RWPE2 (cell line): ENCODE data around the gene ADAMTS13.

ENCODE experiments used
- ATAC-seq: fragments of 200-7000 bp; cut with Tn5 transposase; 3 replicates; pipeline ENCODE4 v1.9.1; 2021; ENCODE audit warnings: low read depth
- DNase-seq: peaks from one replicate; pipeline ENCODE4 v3.0.0-alpha.2; 2020; ENCODE audit warnings: low spot score
- H3K27ac ChIP-seq: fragments of 450-650 bp; 2 replicates; pipeline ENCODE4 v1.5.1; 2017; ENCODE audit warnings: mild to moderate bottlenecking; ENCODE audit not compliant: poor library complexity, severe bottlenecking
- H3K27me3 ChIP-seq: fragments of 250-450 bp; sonication (Bioruptor Pico); 2 replicates; pipeline ENCODE4 v1.5.1; 2021; ENCODE audit warnings: mild to moderate bottlenecking, moderate library complexity; ENCODE audit not compliant: insufficient read depth, poor library complexity, severe bottlenecking
- H3K36me3 ChIP-seq: fragments of 250-450 bp; sonication (Bioruptor Pico); 2 replicates; pipeline ENCODE4 v1.5.1; 2020; ENCODE audit warnings: low read depth, mild to moderate bottlenecking, moderate library complexity
- H3K4me1 ChIP-seq: fragments of 250-450 bp; sonication (Bioruptor Pico); 2 replicates; pipeline ENCODE4 v1.5.1; 2021; ENCODE audit warnings: mild to moderate bottlenecking, moderate library complexity; ENCODE audit not compliant: insufficient read depth, poor library complexity, severe bottlenecking
- H3K4me3 ChIP-seq: fragments of 250-450 bp; sonication (Bioruptor Pico); 2 replicates; pipeline ENCODE4 v1.5.1; 2021; ENCODE audit warnings: mild to moderate bottlenecking, moderate library complexity; ENCODE audit not compliant: severe bottlenecking
- H3K9me3 ChIP-seq: fragments of 250-450 bp; sonication (Bioruptor Pico); 2 replicates; pipeline ENCODE4 v1.5.1; 2021; ENCODE audit warnings: mild to moderate bottlenecking, moderate library complexity; ENCODE audit not compliant: severe bottlenecking
- CTCF ChIP-seq: fragments of 450-650 bp; IDR thresholded peaks from one replicate; pipeline ENCODE4 v1.5.1; 2017; ENCODE audit warnings: mild to moderate bottlenecking, moderate library complexity; ENCODE audit not compliant: poor library complexity, severe bottlenecking

ADAMTS13 gene

DNA sequence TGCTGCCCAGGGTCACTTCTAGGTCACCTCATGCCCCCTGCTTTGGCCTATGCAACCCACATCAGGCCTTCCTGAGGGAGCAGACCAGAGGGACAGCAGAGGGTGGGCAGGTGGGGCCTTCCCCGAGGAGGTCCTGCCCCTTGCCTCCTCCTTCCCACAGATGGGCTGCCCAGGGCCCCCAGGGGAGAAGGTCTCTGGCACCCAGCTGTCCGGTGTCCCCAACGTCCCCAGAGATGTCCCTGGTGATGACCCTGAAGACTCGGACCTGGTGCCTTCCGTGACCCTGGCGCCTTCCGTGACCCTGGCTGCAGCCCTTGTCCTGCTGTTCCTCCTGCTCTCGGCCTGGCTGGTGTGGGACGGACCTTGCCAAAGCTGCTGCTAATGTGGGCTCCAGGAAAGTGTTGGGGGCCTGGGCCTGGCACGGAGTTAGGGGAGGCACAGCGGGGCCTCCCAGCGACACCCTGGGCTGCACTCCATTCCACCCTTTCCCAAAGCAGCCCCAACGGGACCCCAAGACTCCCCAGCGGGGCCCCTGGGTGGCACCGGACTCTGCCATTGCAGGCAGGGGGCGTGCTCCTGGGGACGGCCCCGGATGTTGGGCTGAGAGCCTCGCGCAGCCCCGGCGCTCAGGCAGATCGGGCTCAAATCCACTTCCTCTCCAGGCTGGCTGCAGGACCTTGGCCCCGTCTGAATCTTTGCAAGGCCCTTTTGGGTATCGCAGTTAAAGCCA, 63.5 kb downstream of the ADAMTS13 start:
- peak; percentile 4; the same call in 1 of the 3 replicates for ATAC-seq
- Histone ChIP-seq H3K36me3 (no peaks in the 10 kb centered on the region), H3K27me3 (no peaks in the 10 kb centered on the region), H3K27ac (no peak overlapping the region), H3K9me3 (no peaks in the 10 kb centered on the region), H3K4me3 (no peak overlapping the region), H3K4me1 (no peaks in the 10 kb centered on the region)
- no peak for DNase-seq
- no peak for TF ChIP-seq CTCF

- Histone ChIP-seq H3K4me1 (no peaks in the 10 kb centered on the region), H3K27ac (no peak overlapping the region), H3K9me3 (no peaks in the 10 kb centered on the region), H3K27me3 (no peaks in the 10 kb centered on the region), H3K36me3 (no peaks in the 10 kb centered on the region), H3K4me3 (no peak overlapping the region)
- DNase-seq (no peak), ATAC-seq (no peak)
- no peak for TF ChIP-seq CTCF
These were observed 65.2 kb downstream of the ADAMTS13 start for GRCh38 chr9:133487331-133487725.

DNA sequence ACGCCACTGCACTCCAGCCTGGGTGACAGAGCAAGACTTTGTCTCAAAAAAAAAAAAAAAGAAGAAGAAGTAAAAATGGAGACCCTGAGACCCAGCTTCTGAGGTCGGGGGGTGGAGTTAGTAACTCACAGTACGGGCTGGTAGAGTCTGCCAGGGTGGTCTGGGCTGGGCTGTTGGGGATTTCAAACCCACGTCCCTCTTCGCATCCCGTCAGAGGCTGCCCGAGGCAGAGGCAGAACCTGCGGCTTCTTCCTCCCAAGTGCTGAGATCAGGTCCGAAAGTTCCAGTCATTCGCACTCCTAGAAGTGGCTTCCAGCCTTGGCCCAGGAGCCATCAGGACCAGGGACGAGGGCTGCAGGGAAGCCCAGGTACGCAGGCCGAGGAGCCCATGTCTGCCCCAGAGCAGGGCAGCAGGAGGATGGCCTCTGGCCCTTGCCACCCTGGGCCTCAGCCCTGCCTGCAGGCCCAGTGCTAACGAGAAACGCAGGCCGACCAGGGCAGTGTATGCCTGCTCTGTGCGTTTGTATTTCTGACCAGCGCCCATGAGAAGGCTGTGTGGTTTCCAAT, 66.6 kb downstream of the ADAMTS13 start:
- DNase-seq (no peak), ATAC-seq (no peak)
- Histone ChIP-seq H3K36me3 (no peaks in the 10 kb centered on the region), H3K4me3 (no peak overlapping the region), H3K27me3 (no peaks in the 10 kb centered on the region), H3K27ac (no peak overlapping the region), H3K4me1 (no peaks in the 10 kb centered on the region), H3K9me3 (no peaks in the 10 kb centered on the region)
- TF ChIP-seq CTCF, result no peak

DNA sequence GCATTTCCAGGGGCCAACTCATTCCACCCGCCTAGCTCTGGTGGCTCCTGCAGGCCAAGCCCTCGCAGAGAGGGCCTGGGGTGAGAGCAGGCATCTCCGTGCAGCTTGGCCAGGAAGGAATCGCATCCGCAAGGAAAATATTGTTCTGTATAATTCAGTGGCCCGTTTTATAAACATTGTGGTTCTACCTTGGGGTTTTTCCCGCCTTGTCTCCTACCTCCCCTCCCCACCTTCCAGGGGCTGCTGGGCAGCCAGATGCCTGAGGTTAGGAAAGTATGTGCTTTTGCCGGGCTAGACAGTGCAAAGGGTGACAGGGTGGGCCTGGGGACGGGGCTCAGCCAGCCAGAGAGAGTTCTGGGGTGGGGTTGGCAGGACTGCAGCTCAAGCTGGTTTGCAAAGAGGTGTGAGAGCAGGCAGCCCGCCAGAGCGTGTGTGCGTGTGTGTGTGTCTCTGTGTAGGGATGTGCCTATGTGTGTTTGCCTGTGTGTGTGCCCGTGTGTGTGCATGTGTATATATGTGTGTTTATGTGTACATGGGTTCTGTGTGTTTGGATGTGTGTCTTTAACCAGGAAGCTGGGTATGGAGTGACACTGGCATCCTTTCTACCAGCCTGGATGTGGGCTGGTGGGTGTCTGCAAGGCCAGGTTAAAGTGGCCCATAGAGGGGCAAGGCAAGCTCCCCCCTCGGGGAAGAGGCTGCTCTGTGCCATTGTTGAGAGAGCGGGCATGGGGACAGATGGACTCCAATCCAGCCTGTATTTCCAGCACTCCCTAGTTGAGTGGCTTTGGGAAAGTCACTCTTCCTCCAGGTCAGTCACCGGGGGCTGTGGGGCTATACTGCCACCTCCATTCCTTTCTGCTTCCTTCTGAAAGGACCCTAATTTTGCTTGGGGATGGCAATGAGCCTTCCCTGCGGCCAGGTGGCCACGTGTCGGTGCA, 67.4 kb downstream of the ADAMTS13 start:
- H3K4me3 ChIP-seq, result no peak overlapping the region
- DNase-seq, result no peak
- TF ChIP-seq CTCF, result no peak
- no peaks in the 10 kb centered on the region for H3K36me3 ChIP-seq
- H3K27me3 ChIP-seq, result no peaks in the 10 kb centered on the region
- no peak overlapping the region for H3K27ac ChIP-seq
- H3K4me1 ChIP-seq, result no peaks in the 10 kb centered on the region
- no peak for ATAC-seq
- no peaks in the 10 kb centered on the region for H3K9me3 ChIP-seq
